HUES48 (cell line): Measurements from ENCODE around the gene ANKRD55.
A peak's percentile ranks its signal among the peaks of the same experiment; 100 is the strongest.

Experiments
- H3K27ac ChIP-seq: one replicate; pipeline ENCODE4 v1.7.0; 2013; ENCODE audit warnings: low read depth, low read length, inconsistent platforms
- H3K27me3 ChIP-seq: 2 replicates; pipeline ENCODE4 v1.6.1; 2013; ENCODE audit warnings: mild to moderate bottlenecking, low read length; ENCODE audit not compliant: control insufficient read depth, insufficient read depth
- H3K36me3 ChIP-seq: 2 replicates; pipeline ENCODE4 v1.6.1; 2013; ENCODE audit warnings: low read length; ENCODE audit not compliant: control insufficient read depth, insufficient read depth
- H3K4me1 ChIP-seq: 2 replicates; pipeline ENCODE4 v1.6.1; 2013; ENCODE audit warnings: mild to moderate bottlenecking, low read length; ENCODE audit not compliant: control insufficient read depth, insufficient read depth
- H3K4me3 ChIP-seq: 2 replicates; pipeline ENCODE4 v1.5.1; 2013; ENCODE audit warnings: mild to moderate bottlenecking, low read depth, low read length
- H3K9ac ChIP-seq: 2 replicates; pipeline ENCODE4 v1.6.1; 2013; ENCODE audit warnings: mild to moderate bottlenecking, low read depth, low read length, moderate library complexity
- H3K9me3 ChIP-seq: 2 replicates; pipeline ENCODE4 v1.6.1; 2013; ENCODE audit warnings: low read length; ENCODE audit not compliant: control insufficient read depth, insufficient read depth

The ANKRD55 gene

GRCh38 chr5:56179442-56179841 is 53.7 kb downstream of the ANKRD55 start:
- Histone ChIP-seq H3K36me3 (no peaks in the 10 kb centered on the region), H3K4me1 (peaks cover 5% of the 10 kb centered on the region; the same call in 1 of the 2 replicates), H3K27ac (no peak overlapping the region), H3K9me3 (no peaks in the 10 kb centered on the region), H3K27me3 (no peaks in the 10 kb centered on the region), H3K4me3 (no peak overlapping the region), H3K9ac (no peak overlapping the region)

- H3K9me3 ChIP-seq = no peaks in the 10 kb centered on the region
- H3K27ac ChIP-seq = no peak overlapping the region
- no peak overlapping the region for H3K4me3 ChIP-seq
- no peaks in the 10 kb centered on the region for H3K36me3 ChIP-seq
- H3K9ac ChIP-seq = no peak overlapping the region
- no peaks in the 10 kb centered on the region for H3K27me3 ChIP-seq
- peaks cover 5% of the 10 kb centered on the region; the same call in 1 of the 2 replicates for H3K4me1 ChIP-seq
These were observed 54.3 kb downstream of the ANKRD55 start for GRCh38 chr5:56178823-56179222.

- Histone ChIP-seq H3K27ac (no peak overlapping the region), H3K27me3 (no peaks in the 10 kb centered on the region), H3K9me3 (no peaks in the 10 kb centered on the region), H3K9ac (no peak overlapping the region), H3K36me3 (no peaks in the 10 kb centered on the region), H3K4me3 (no peak overlapping the region), H3K4me1 (peaks cover 5% of the 10 kb centered on the region; the same call in 1 of the 2 replicates)
These were observed 56.1 kb downstream of the ANKRD55 start for GRCh38 chr5:56176871-56177533.

- Histone ChIP-seq H3K4me3 (no peak overlapping the region), H3K9ac (no peak overlapping the region), H3K27me3 (no peaks in the 10 kb centered on the region), H3K9me3 (no peaks in the 10 kb centered on the region), H3K27ac (peak overlapping the region; percentile 32), H3K36me3 (no peaks in the 10 kb centered on the region), H3K4me1 (peaks cover 5% of the 10 kb centered on the region; the same call in 1 of the 2 replicates)
These were observed 56.9 kb downstream of the ANKRD55 start for GRCh38 chr5:56176155-56176798.

GRCh38 chr5:56175488-56175887 is 57.6 kb downstream of the ANKRD55 start:
- Histone ChIP-seq H3K9me3 (no peaks in the 10 kb centered on the region), H3K27me3 (no peaks in the 10 kb centered on the region), H3K4me3 (no peak overlapping the region), H3K36me3 (no peaks in the 10 kb centered on the region), H3K9ac (no peak overlapping the region), H3K27ac (peak overlapping the region; percentile 55), H3K4me1 (peaks cover 5% of the 10 kb centered on the region; the same call in 1 of the 2 replicates)

- Histone ChIP-seq H3K36me3 (no peaks in the 10 kb centered on the region), H3K27ac (peak overlapping the region; percentile 55), H3K9ac (no peak overlapping the region), H3K27me3 (no peaks in the 10 kb centered on the region), H3K4me3 (no peak overlapping the region), H3K4me1 (peaks cover 5% of the 10 kb centered on the region; the same call in 1 of the 2 replicates), H3K9me3 (no peaks in the 10 kb centered on the region)
These were observed 58.1 kb downstream of the ANKRD55 start for GRCh38 chr5:56175021-56175420.

GRCh38 chr5:56172241-56172640 is 60.9 kb downstream of the ANKRD55 start:
- no peak overlapping the region for H3K4me3 ChIP-seq
- peaks cover 5% of the 10 kb centered on the region; the same call in 1 of the 2 replicates for H3K4me1 ChIP-seq
- no peak overlapping the region for H3K9ac ChIP-seq
- no peaks in the 10 kb centered on the region for H3K9me3 ChIP-seq
- H3K27ac ChIP-seq = no peak overlapping the region
- no peaks in the 10 kb centered on the region for H3K36me3 ChIP-seq
- no peaks in the 10 kb centered on the region for H3K27me3 ChIP-seq

GRCh38 chr5:56170557-56170956 is 62.6 kb downstream of the ANKRD55 start:
- no peaks in the 10 kb centered on the region for H3K27me3 ChIP-seq
- no peak overlapping the region for H3K9ac ChIP-seq
- H3K4me3 ChIP-seq = no peak overlapping the region
- no peaks in the 10 kb centered on the region for H3K36me3 ChIP-seq
- H3K27ac ChIP-seq = no peak overlapping the region
- H3K9me3 ChIP-seq = no peaks in the 10 kb centered on the region
- peaks cover 5% of the 10 kb centered on the region; the same call in 1 of the 2 replicates for H3K4me1 ChIP-seq

- H3K27me3 ChIP-seq = no peaks in the 10 kb centered on the region
- no peaks in the 10 kb centered on the region for H3K4me1 ChIP-seq
- no peak overlapping the region for H3K9ac ChIP-seq
- H3K27ac ChIP-seq = no peak overlapping the region
- no peak overlapping the region for H3K4me3 ChIP-seq
- no peaks in the 10 kb centered on the region for H3K9me3 ChIP-seq
- no peaks in the 10 kb centered on the region for H3K36me3 ChIP-seq
These were observed 63.2 kb downstream of the ANKRD55 start for GRCh38 chr5:56169949-56170348.

- Histone ChIP-seq H3K9me3 (no peaks in the 10 kb centered on the region), H3K4me3 (no peak overlapping the region), H3K9ac (no peak overlapping the region), H3K36me3 (no peaks in the 10 kb centered on the region), H3K4me1 (no peaks in the 10 kb centered on the region), H3K27me3 (no peaks in the 10 kb centered on the region), H3K27ac (no peak overlapping the region)
These were observed 63.8 kb downstream of the ANKRD55 start for GRCh38 chr5:56169281-56169680.

- Histone ChIP-seq H3K27ac (no peak overlapping the region), H3K36me3 (no peaks in the 10 kb centered on the region), H3K9ac (no peak overlapping the region), H3K27me3 (no peaks in the 10 kb centered on the region), H3K9me3 (no peaks in the 10 kb centered on the region), H3K4me3 (no peak overlapping the region), H3K4me1 (no peaks in the 10 kb centered on the region)
These were observed 65.1 kb downstream of the ANKRD55 start for GRCh38 chr5:56168066-56168478.
